ENCODE results near the gene ISM2. TPM values are rescaled to one million over a fixed set of nuclear protein-coding genes. Genes with fewer than 3 reads are reported as not detected.

ISM2 gene
- polyA plus RNA-seq, 1 donor from 2014 or later = 1.4 TPM

DNA sequence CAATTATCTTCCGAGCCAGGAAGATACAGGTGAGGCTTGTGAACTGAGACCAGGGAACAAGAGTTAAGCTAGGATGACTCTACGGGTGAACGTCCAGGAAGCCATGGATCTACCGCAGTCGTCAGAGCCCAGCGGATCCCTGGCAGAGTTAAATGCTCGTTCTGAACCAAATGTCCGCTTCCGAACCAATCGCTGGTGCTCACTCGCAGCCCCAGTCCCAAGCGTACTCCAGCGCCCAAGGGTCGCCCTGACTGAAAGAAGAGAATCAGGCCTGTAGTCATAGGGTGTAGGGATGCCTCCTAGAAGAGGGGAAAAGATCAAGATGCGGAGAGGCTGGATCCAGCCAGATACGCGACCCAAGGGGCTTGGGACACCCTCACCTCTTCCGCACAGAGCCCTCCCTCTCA lies 41.5 kb downstream of the ISM2 start:
- H3K27ac ChIP-seq (ENCODE audit: low read length) = peak overlapping the region; percentile 91
- H3K9me3 ChIP-seq (ENCODE audit: low read length) = no peaks in the 10 kb centered on the region
- no peaks in the 10 kb centered on the region for H4K20me1 ChIP-seq (ENCODE audit: insufficient read depth)
- H2AFZ ChIP-seq (ENCODE audit: low read depth, low read length) = peak overlapping the region; percentile 37
- peak overlapping the region; percentile 70 for H3K4me3 ChIP-seq (ENCODE audit: low read length)
- peaks cover under 1% of the 10 kb centered on the region for H3K36me3 ChIP-seq (ENCODE audit: insufficient read depth, low read length)
- no peaks in the 10 kb centered on the region for H3K9me2 ChIP-seq (ENCODE audit: insufficient read depth, low read length)
- H3K4me2 ChIP-seq (ENCODE audit: low read length) = peak overlapping the region; percentile 93
- H3K27me3 ChIP-seq (ENCODE audit: insufficient read depth, low read depth, low read length) = no peaks in the 10 kb centered on the region
- no peaks in the 10 kb centered on the region for H3F3A ChIP-seq (ENCODE audit: insufficient read depth, low read length, poor library complexity, severe bottlenecking)
- TF ChIP-seq SMC3 (conservative IDR thresholded peaks at IDR 0.05; ENCODE audit: poor library complexity) (peak; percentile 47), MXI1 (conservative IDR thresholded peaks at IDR 0.05; ENCODE audit: poor library complexity, severe bottlenecking) (no peak)
- H3K79me2 ChIP-seq (replicated peaks; ENCODE audit: insufficient read depth, low read length) = peaks cover 40% of the 10 kb centered on the region
- H3K9ac ChIP-seq (ENCODE audit: low read length) = peak overlapping the region; percentile 82

DNA sequence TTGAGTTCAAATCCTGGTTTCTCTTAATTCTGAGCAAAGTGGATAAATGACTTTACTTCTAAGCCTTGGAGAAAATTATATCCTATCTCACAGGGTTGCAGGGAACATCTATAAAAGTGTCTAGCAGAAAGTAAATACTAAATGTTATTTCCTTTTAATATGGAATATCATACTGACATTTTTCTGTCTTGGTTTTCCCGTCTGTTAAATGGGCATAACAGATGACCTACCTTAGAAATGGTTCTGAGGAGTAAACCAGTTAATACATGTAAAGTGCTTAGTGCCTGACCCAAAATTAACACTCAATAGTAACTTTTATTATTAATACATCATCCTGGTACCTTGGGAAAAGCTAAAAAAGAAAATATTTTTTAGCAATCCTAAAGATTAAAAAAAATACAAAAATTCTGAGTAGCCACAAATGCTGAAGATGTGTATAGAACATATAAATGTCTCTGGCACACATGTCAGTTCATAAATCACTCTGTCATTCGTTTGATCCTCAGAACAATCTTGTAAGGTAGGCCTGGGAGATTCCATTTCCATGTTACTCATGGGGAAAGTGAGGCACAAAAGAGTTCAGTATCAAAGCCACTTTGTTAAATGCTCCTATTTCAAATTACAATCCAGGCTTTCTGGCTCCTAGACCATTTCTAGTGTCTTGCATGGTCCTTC lies 42.5 kb downstream of the ISM2 start:
- Histone ChIP-seq H3K79me2 (replicated peaks; ENCODE audit: insufficient read depth, low read length) (peaks cover 40% of the 10 kb centered on the region), H3K9ac (ENCODE audit: low read length) (peak overlapping the region; percentile 82), H2AFZ (ENCODE audit: low read depth, low read length) (no peak overlapping the region), H3K36me3 (ENCODE audit: insufficient read depth, low read length) (no peaks in the 10 kb centered on the region), H3K4me2 (ENCODE audit: low read length) (peak overlapping the region; percentile 93), H3K9me3 (ENCODE audit: low read length) (no peaks in the 10 kb centered on the region), H3K4me3 (ENCODE audit: low read length) (peak overlapping the region; percentile 70), H3K9me2 (ENCODE audit: insufficient read depth, low read length) (no peaks in the 10 kb centered on the region), H3F3A (ENCODE audit: insufficient read depth, low read length, poor library complexity, severe bottlenecking) (no peaks in the 10 kb centered on the region), H4K20me1 (ENCODE audit: insufficient read depth) (no peaks in the 10 kb centered on the region), H3K27me3 (ENCODE audit: insufficient read depth, low read depth, low read length) (no peaks in the 10 kb centered on the region), H3K27ac (ENCODE audit: low read length) (no peak overlapping the region)
- no peak for TF ChIP-seq MXI1 (conservative IDR thresholded peaks at IDR 0.05; ENCODE audit: poor library complexity, severe bottlenecking)
- no peak for TF ChIP-seq EP300 (conservative IDR thresholded peaks at IDR 0.05; ENCODE audit: poor library complexity, severe bottlenecking)
- no peak for TF ChIP-seq EZH2 (IDR thresholded peaks at IDR 0.05; ENCODE audit: borderline replicate concordance, insufficient read depth, low read length, poor library complexity, severe bottlenecking)
- no peak for TF ChIP-seq RAD21 (conservative IDR thresholded peaks at IDR 0.05)
- TF ChIP-seq POLR2AphosphoS5 (IDR thresholded peaks at IDR 0.05) = no peak
- TF ChIP-seq, protein P1, sequence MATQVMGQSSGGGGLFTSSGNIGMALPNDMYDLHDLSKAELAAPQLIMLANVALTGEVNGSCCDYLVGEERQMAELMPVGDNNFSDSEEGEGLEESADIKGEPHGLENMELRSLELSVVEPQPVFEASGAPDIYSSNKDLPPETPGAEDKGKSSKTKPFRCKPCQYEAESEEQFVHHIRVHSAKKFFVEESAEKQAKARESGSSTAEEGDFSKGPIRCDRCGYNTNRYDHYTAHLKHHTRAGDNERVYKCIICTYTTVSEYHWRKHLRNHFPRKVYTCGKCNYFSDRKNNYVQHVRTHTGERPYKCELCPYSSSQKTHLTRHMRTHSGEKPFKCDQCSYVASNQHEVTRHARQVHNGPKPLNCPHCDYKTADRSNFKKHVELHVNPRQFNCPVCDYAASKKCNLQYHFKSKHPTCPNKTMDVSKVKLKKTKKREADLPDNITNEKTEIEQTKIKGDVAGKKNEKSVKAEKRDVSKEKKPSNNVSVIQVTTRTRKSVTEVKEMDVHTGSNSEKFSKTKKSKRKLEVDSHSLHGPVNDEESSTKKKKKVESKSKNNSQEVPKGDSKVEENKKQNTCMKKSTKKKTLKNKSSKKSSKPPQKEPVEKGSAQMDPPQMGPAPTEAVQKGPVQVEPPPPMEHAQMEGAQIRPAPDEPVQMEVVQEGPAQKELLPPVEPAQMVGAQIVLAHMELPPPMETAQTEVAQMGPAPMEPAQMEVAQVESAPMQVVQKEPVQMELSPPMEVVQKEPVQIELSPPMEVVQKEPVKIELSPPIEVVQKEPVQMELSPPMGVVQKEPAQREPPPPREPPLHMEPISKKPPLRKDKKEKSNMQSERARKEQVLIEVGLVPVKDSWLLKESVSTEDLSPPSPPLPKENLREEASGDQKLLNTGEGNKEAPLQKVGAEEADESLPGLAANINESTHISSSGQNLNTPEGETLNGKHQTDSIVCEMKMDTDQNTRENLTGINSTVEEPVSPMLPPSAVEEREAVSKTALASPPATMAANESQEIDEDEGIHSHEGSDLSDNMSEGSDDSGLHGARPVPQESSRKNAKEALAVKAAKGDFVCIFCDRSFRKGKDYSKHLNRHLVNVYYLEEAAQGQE (IDR thresholded peaks at IDR 0.05; ENCODE audit: borderline replicate concordance) = no peak
- TF ChIP-seq, protein P2, sequence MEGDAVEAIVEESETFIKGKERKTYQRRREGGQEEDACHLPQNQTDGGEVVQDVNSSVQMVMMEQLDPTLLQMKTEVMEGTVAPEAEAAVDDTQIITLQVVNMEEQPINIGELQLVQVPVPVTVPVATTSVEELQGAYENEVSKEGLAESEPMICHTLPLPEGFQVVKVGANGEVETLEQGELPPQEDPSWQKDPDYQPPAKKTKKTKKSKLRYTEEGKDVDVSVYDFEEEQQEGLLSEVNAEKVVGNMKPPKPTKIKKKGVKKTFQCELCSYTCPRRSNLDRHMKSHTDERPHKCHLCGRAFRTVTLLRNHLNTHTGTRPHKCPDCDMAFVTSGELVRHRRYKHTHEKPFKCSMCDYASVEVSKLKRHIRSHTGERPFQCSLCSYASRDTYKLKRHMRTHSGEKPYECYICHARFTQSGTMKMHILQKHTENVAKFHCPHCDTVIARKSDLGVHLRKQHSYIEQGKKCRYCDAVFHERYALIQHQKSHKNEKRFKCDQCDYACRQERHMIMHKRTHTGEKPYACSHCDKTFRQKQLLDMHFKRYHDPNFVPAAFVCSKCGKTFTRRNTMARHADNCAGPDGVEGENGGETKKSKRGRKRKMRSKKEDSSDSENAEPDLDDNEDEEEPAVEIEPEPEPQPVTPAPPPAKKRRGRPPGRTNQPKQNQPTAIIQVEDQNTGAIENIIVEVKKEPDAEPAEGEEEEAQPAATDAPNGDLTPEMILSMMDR (IDR thresholded peaks at IDR 0.05; ENCODE audit: poor library complexity, severe bottlenecking) = no peak
- no peak for TF ChIP-seq TAF1 (IDR thresholded peaks at IDR 0.05; ENCODE audit: low read depth)
- no peak for TF ChIP-seq SMC3 (conservative IDR thresholded peaks at IDR 0.05; ENCODE audit: poor library complexity)
